HG03469 (cell line): ENCODE results near the gene TOMM40.
"Not testable (repeated sequence)": the region's sequence is repeated elsewhere in the genome, so short reads cannot be mapped to it uniquely, and the experiment has no call there.

Source experiments
- ATAC-seq: cut with Tn5 transposase; IDR thresholded peaks from one replicate; pipeline ENCODE4 v1.9.1; 2021; ENCODE audit warnings: mild to moderate bottlenecking, moderate library complexity, moderate number of reproducible peaks; ENCODE audit not compliant: unreplicated experiment

The TOMM40 gene

DNA sequence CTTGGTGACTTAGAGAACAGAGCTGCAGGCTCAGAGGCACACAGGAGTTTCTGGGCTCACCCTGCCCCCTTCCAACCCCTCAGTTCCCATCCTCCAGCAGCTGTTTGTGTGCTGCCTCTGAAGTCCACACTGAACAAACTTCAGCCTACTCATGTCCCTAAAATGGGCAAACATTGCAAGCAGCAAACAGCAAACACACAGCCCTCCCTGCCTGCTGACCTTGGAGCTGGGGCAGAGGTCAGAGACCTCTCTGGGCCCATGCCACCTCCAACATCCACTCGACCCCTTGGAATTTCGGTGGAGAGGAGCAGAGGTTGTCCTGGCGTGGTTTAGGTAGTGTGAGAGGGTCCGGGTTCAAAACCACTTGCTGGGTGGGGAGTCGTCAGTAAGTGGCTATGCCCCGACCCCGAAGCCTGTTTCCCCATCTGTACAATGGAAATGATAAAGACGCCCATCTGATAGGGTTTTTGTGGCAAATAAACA, 33.2 kb downstream of the TOMM40 start:
- no peak for ATAC-seq

DNA sequence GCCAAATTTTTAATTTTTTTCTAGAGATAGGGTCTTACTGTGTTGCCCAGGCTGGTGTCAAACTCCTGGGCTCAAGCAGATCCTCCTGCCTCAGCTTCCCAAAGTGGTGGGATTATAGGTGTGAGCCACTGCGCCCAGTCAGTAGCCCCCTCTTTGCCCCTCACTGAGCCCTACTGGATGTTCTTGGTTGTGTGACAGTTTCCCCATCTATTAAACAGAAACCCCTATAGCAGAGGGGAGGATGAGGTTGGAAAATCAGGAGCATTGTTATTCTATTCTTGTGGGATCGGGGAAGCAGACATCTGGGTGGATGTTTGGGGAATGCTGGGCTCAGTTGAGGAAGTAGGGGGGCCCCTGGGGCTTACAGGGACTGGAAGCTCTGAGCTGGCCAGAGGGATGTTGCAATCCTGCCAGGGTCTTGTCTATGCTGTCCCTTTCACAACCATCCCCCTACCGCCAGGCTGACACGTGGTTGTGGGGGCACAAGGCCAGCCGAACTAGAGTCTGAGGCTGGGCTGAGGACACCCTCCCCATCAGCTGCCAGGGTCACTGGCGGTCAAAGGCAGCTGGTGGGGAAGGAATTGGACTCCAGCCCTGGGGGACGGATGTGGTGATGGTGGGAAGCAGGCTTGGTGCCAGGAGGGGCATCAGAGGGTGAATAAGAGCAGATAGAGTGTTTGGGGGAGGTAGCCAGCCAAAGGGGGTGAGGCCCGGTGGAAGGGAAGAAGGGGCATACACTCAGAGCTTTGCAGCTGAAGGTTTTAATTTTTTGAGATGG, 34.2 kb downstream of the TOMM40 start:
- ATAC-seq, result no peak

DNA sequence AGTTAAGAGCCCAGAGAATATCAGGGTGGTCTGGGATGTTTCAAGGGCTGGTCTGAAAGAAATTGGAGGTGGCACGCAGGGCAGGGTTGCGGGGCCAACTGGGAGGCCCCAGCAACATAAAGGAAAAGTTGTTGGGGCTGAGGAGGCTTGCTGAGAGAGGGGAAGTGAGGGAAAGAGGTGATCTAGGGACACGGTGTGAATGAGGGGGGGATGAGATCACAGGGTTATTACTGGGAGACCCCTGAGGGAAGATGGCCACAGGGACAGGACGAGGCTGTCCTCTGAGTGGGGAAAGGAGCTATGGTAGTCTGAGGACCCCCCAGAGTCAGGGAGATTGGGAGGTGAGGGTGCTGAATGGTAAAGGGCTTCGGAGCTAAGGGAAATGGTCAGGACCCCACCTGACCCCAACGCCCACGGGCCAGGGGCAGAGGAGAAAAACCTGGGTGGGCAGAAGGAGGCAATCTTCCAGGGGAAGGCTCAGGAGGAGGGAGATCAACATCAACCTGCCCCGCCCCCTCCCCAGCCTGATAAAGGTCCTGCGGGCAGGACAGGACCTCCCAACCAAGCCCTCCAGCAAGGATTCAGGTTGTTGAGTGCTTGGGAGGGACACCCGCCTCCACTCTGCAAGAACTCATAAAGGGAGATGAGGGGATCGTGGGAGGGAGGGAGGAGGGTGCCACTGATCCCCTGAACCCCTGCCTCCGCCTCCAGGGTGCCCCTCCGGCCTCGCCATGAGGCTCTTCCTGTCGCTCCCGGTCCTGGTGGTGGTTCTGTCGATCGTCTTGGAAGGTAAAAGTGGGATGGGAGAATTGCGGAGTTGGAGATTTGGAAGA, 35.4 kb downstream of the TOMM40 start:
- not testable (repeated sequence) for ATAC-seq

DNA sequence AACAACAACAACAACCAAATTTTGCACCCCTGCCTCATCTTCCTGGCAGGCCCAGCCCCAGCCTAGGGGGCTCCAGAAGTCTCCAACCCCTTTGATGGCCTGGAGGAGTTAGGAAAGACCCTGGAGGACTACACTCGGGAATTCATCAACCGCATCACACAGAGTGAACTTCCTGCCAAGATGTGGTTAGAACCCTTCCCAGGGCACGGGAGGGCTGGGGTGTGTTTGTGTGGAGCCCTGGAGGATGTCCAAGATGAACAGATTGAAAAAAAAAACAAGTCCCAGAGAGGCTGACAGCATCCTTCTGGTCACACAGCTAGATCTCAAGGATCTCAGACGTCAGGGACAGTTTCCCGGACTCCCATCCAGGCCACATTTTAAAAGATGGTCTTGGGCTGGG, 36.7 kb downstream of the TOMM40 start:
- no peak for ATAC-seq

DNA sequence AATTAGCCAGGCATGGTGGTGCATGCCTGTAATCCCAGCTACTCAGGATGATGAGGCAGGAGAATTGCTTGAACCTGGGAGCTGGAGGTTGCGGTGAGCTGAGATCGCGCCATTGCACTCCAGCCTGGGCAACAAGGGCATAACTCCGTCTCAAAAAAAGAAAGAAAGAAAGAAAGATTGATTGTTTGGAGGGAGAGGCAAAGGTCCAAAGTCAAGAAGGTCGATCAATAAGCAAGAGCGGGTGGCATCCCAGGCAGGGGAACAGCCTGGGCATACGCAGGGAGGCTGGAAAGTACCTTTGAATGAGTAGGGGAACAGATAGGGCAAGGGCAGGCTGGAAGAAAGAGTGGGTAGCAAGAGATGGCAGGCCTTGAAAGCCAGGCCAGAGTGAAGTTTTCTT, 39.0 kb downstream of the TOMM40 start:
- no peak for ATAC-seq

DNA sequence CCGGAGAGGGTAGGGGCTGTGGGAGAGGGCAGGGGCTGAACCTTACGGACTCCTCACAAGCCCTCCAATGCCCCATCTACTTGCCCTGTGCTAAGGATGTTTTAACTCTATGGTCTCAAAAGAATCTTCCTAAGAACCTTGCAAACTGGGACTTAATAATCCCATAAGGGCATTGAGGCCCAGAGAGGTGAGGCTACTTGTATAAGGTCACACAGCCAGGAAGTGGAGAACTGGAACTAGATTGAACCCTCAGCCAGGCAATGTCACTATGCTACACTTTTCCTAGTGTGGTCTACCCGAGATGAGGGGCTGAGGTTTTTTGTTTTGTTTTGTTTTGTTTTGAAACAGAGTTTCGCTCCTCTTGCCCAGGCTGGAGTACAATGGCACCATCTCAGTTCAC, 40.5 kb downstream of the TOMM40 start:
- ATAC-seq, result no peak

DNA sequence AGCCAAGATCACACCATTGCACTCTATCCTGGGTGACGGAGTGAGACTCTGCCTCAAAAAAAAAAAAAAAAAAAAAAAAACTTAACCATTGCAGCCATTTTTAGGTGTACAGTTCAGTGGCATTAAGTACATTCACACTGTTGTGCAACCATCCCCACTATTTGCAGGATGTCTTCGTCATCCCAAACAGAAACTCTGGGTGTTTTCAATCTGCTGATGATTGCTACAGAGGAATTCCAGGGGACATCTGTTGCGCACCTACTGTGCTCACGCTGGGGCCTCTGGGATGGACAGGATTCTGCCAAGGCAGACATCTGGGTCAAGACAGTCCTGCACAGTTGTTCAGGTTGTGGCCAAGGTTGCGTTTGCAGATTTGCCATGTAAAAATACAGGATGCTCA, 48.6 kb downstream of the TOMM40 start:
- no peak for ATAC-seq

DNA sequence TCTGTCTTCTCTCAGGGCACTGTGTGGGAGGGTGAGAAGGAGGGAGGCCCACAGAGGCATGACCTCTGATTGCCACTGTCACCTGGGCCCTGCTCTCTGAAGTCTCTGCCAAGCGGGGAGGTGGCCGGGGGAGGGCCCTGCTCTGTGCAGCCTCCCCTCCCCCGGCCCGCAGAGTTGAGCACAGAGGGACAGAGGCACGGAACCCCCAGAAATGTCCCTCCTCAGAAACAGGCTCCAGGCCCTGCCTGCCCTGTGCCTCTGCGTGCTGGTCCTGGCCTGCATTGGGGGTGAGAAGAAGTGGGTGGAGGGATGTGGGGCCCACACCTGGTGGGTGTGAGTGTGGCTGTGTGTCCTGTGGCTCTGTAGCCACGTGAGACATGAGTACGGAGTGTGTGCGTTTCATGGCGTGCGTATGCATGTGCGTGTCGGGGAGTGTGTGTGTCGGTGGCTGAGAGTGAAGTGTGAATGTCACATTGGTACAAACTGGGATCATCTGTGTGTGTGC, 51.1 kb downstream of the TOMM40 start, which contains the start of gene APOC4:
TSS of gene APOC4 (plus strand) at position 171 of the 505 bp plus-strand sequence. CDS start at position 212, 41 bp downstream.
- ATAC-seq, result no peak

DNA sequence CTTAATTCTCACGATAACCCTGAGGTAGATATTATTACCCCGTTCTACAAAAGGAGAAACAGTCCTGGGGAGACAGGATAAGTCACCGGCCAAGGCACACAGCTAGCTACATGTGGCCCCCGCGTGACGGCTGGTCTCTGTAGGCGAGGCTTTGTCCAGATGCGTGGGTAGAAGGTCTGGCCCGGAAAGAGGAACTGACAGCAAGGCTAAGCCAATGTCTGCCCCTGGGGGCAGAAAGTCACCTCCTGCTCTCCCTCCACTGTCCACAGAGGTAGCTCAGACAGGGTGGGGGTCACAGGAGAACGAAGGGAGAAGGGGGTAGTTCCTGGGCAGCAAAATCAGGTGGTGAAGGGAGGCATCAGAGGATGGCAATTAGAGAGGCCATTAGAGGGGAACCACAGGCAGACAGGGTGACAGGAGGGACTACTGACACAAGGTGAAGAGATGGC, 52.8 kb downstream of the TOMM40 start:
- ATAC-seq, result peak; percentile 64

DNA sequence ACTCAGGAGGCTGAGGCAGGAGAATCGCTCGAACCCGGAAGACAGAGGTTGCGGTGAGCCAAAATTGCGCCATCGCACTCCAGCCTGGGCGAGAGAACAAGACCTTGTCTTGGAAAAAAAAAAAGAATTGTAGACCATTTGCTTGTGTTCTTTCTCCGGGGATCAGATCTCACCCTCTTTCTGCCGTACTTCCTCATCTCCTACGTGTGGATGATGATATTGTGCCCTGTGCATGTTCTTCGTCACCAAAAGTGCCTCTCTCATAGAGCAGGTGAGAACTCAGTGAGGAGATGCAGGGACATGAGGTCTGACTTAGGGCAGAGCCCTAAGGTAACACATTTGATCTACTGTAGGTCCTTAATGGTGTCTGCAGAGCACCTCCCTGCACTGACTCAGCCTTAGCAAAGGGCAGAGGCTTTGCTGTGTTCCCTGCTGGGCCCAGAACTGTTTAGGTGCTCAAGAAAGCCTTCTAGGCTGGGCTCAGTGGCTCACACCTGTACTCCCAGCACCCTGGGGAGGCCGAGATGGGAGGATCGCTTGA, 56.1 kb downstream of the TOMM40 start:
- no peak for ATAC-seq

DNA sequence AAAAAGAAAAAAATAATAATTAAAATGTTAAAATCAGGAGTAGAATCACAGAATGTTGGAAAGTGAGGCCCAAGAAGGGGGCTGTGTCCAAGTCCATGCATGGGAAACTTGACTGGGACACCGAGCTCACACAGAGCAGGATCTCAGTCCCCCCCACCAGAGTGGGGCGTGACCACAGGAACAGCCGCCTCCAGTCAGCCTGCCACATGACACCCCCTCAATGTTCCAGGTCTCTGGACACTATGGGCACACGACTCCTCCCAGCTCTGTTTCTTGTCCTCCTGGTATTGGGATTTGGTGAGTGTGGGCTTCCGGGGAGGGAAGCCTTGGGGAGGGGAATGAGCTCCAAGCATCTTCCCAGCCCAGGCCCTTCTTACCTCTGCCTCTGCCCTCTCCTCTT, 57.2 kb downstream of the TOMM40 start:
- no peak for ATAC-seq

DNA sequence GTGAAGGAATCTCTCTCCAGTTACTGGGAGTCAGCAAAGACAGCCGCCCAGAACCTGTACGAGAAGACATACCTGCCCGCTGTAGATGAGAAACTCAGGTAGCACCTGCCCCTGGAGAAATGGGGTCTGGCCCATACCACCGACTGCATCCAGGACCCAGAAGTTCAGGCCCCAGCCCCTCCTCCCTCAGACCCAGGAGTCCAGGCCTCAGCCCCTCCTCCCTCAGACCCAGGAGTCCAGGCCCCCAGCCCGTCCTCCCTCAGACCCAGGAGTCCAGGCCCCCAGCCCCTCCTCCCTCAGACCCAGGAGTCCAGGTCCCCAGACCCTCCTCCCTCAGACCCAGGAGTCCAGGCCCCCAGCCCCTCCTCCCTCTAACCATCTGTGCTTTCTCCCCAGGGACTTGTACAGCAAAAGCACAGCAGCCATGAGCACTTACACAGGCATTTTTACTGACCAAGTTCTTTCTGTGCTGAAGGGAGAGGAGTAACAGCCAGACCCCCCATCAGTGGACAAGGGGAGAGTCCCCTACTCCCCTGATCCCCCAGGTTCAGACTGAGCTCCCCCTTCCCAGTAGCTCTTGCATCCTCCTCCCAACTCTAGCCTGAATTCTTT, 57.8 kb downstream of the TOMM40 start:
- ATAC-seq, result no peak

DNA sequence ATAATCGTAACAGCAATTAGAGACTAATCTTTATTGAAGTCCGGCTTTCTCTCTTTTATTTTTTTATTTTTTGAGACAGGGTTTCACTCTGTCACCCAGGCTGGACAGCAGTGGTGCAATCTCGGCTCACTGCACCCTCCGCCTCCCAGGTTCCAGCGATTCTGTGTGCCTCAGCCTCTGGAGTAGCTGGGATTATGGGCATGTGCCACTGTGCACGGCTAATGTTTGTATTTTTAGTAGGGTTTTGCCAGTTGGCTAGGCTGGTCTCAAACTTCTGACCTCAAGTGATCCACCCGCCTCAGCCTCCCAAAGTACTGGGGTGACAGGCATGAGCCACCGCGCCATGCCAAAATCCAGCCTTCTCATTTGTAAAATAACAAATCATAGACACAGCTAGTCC, 58.5 kb downstream of the TOMM40 start:
- no peak for ATAC-seq

DNA sequence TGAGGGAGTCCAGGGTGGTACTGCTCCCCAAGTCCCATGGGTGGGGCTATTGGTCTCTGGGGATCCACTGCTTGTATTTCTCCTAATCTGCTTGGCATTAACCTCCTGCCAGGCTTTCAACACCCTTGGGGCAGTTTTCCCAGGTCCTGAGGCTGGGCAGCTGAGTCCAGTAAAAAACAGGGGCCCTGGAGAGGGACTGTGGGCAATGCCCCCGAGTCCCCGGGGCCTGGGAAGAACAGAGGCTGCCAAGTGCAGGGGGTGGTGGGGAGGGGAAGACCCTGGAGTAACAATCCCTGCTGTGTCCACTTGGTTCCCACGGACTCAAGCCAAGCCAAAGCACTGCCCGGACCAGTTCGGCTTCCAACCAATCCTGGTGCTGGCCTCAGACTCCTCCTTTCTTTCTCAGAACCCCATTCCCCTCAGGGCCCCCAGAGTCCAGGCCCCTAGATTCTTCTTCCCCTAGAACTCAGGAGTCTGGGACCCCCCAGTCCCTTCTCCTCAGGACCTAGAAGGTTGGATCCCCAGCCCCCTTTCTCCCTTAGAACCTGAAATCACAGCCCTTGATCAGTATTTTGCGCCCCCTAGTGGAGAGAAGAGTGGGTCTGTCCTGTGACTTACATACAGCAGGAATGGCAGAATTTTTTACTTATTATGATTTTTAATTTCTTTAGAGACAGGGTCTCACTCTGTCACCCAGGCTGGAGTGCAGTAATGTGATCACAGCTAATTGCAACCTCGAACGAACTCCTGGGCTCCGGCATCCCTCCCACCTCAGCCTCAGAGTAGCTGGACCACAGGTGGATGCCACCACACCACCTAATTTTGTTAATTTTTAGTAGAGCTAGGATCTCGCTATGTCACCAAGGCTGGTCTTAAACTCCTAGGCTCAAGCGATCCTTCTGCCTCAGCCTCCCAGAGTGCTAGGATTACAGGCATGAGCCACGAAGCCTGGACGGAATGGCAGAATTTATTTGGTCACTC, 60.4 kb downstream of the TOMM40 start:
- ATAC-seq, result no peak
